ENCODE data around the gene CCDC85C. TPM values are rescaled to one million over a fixed set of nuclear protein-coding genes. Genes with fewer than 3 reads are reported as not detected.

The CCDC85C gene
- total and polyA plus RNA-seq, 3 donors from 2014 or later, result 25.6 to 28.3 (median 26.4) TPM

DNA sequence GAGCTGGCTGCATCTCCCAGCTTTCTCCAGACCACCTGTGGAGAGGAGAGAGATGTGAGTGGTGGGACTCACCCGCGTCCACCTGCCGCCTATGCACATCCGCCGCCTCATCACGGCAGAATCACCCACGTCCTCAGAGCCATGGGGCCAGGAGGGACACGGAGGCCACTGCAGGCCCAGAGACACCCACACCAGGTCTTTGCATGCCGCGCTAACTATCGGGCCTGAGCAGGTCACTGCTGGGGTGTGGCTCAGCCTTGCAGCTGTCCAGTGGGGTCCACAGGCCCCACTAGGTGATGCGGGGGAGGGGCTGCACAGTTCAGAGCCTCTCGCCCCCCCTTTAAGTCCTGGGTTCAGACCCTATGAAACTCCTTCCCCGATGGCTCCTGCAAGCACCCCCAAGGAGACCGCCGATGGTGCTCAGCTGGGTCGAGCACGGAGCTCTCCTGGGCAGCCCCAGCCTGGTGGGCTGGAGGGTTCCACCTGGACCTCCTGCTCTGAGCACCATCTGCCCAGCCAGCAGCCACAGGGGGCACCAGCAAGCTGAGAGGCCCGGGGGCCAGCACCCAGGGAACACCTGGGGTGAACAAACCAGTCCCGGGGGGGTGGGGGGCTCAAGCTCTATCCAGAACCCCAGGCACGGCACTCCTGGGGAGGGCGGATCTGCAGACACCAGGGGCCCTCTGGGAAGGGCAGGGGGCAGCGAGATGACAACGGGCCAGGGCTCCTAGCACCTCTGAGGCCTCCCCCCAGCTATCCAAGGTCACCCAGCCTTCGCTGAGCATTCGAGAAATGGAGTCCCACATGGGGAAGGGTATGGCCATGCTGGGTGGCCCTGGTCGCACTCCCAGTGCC is 88.5 kb downstream of the CCDC85C start:
- intact Hi-C loops (cut with DNase I; ENCODE audit: low total_unique reads), result no loop called here
- no peak for TF ChIP-seq POLR2A (IDR thresholded peaks at IDR 0.05)
- TF ChIP-seq, protein P1, sequence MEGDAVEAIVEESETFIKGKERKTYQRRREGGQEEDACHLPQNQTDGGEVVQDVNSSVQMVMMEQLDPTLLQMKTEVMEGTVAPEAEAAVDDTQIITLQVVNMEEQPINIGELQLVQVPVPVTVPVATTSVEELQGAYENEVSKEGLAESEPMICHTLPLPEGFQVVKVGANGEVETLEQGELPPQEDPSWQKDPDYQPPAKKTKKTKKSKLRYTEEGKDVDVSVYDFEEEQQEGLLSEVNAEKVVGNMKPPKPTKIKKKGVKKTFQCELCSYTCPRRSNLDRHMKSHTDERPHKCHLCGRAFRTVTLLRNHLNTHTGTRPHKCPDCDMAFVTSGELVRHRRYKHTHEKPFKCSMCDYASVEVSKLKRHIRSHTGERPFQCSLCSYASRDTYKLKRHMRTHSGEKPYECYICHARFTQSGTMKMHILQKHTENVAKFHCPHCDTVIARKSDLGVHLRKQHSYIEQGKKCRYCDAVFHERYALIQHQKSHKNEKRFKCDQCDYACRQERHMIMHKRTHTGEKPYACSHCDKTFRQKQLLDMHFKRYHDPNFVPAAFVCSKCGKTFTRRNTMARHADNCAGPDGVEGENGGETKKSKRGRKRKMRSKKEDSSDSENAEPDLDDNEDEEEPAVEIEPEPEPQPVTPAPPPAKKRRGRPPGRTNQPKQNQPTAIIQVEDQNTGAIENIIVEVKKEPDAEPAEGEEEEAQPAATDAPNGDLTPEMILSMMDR (IDR thresholded peaks at IDR 0.05), result no peak
- H3K4me1 ChIP-seq, result peaks cover 40% of the 10 kb centered on the region
- 83 to 100% methylated on average over 6 to 27 of the region's 27 CpGs for WGBS, 2 donors
- no peaks in the 10 kb centered on the region for H3K9me3 ChIP-seq
- no peaks in the 10 kb centered on the region for H3K27me3 ChIP-seq
- no peaks in the 10 kb centered on the region for H3K36me3 ChIP-seq (ENCODE audit: low read depth, missing control alignments)
- no peak overlapping the region for H3K27ac ChIP-seq
- no peak for DNase-seq
- H3K4me3 ChIP-seq, result no peak overlapping the region

DNA sequence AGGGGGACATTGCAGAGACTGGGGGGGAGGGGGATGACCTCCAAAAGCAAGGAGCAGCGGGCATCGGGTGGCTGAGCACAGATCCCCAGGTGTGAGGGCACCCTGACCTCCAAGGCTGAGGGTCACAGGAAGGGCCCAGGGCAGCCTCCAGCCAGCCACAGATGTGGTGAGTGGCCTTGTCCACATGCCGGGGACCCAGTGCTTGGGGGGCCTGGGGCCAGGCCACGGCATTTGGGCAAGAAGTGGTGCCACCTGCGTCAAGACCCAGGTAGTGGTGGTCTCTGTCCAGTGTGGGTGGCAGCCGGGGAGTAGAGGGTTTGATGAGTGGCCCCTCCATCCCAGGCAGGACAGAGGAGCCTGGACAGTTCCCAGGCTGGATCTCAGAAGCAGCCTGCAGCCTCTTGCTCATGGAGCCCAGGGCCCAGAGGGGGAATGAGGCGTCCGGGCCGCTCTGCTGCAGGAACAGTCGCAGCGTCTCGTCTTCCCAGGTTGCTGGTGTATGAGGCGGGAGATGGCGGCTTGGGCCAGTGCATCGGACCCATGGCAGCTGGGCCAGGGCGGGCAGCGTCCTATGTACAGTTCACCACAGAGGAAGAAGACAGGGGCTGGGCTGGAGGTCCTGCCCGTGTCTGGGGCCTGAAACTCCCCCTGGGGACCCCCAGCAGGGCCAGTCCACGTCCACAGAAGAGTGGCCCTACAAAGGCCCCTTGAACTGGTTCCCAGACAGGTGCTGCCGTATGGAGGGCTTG is 89.3 kb downstream of the CCDC85C start:
- no peak for DNase-seq
- H3K27me3 ChIP-seq, result no peaks in the 10 kb centered on the region
- TF ChIP-seq POLR2A (IDR thresholded peaks at IDR 0.05), result no peak
- TF ChIP-seq, protein P1 (IDR thresholded peaks at IDR 0.05), result no peak
- WGBS, 2 donors, result 87 to 92% methylated on average over 5 to 19 of the region's 20 CpGs
- no peaks in the 10 kb centered on the region for H3K9me3 ChIP-seq
- no peak overlapping the region for H3K4me3 ChIP-seq
- peak overlapping the region; percentile 42 to 85 for H3K27ac ChIP-seq
- intact Hi-C loops (cut with DNase I; ENCODE audit: low total_unique reads), result no loop called here
- H3K36me3 ChIP-seq (ENCODE audit: low read depth, missing control alignments), result no peaks in the 10 kb centered on the region
- H3K4me1 ChIP-seq, result peaks cover 41% of the 10 kb centered on the region

DNA sequence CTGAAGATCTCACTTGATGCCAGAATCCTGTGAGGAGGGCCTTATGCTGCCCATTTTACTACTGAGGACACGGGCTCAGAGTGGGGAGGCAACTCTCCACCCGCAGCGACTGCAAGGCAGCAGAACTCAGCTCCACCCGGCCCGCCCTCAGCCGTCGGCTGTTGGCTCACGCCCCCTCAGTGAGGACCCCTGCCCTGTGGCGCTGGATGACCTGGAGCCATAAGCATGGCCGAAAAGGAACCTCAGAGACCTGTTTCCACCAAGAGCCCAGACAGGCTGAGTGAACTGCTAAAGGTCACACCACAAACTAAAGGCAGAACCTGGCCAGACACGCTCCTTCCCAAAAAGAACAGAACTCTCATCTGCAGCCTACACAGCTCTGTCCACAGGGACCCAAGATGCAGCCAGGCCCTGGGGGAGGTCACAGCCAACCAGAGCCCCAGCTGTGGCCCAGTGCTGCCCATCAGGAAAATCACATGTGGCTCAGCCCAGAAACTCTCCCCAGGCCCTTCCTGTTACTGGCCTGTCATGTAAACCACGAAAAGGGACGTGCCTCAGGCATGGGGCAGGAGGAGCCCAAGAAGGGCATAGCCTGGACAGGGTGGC is 90.0 kb downstream of the CCDC85C start:
- no peak for TF ChIP-seq POLR2A (IDR thresholded peaks at IDR 0.05)
- TF ChIP-seq, protein P1 (IDR thresholded peaks at IDR 0.05), result no peak
- Histone ChIP-seq H3K27me3 (no peaks in the 10 kb centered on the region), H3K36me3 (ENCODE audit: low read depth, missing control alignments) (no peaks in the 10 kb centered on the region), H3K4me1 (peaks cover 41% of the 10 kb centered on the region), H3K4me3 (no peak overlapping the region), H3K27ac (peak overlapping the region; percentile 42 to 85), H3K9me3 (no peaks in the 10 kb centered on the region)
- DNase-seq, result peak; percentile 12
- intact Hi-C loops (cut with DNase I; ENCODE audit: low total_unique reads), result no loop called here
- 66 to 70% methylated on average over 2 to 13 of the region's 13 CpGs for WGBS, 2 donors

DNA sequence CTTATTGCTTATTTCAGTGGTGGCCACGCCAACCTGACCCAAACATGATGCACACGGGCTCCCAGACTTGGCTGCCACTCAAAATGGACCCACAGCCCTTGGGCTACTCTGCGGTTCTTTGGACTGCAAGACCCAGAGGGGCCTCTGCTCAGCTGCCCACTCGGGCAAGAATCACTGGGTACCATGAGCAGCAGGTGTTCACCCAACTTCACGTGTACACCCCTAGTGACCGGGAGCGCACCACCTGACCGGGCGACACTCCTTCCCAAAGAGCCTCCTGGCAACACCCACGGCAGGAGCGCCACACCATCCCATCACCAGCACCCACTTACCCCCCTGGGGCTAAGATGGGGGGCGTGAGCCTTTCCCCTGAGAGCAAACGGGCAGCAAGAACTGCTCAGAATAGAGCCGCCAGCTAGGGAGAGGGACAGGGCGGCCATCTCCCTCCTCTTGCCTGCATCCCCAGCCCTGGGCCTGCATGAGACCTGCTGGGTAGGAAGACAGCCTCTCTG is 90.8 kb downstream of the CCDC85C start:
- peaks cover 36% of the 10 kb centered on the region for H3K4me1 ChIP-seq
- no peaks in the 10 kb centered on the region for H3K36me3 ChIP-seq (ENCODE audit: low read depth, missing control alignments)
- H3K27ac ChIP-seq, result peak overlapping the region; percentile 42 to 85

More for the DNA sequence above, 90.8 kb downstream of the CCDC85C start:
- Histone ChIP-seq H3K27me3 (no peaks in the 10 kb centered on the region), H3K9me3 (no peaks in the 10 kb centered on the region), H3K4me3 (no peak overlapping the region)
- DNase-seq, result no peak
- 87% methylated on average over 15 of the region's 15 CpGs; no CpG with 5 or more reads in 1 of the 2 donors for WGBS, 2 donors
- intact Hi-C loops (cut with DNase I; ENCODE audit: low total_unique reads), result no loop called here
- TF ChIP-seq, protein P1 (IDR thresholded peaks at IDR 0.05), result no peak
- no peak for TF ChIP-seq POLR2A (IDR thresholded peaks at IDR 0.05)

Data from testis (tissue), 3 donors.